PC-9 (cell line): ENCODE results near the gene ADNP. TPM values are rescaled to one million over a fixed set of nuclear protein-coding genes. Genes with fewer than 3 reads are reported as not detected.

Source experiments
- BruUV-seq: library from RNA; stranded (reverse); fragments of 400-500 nt; replicated peaks from 2 replicates; lab custom pipeline; 2021; lab: Mats Ljungman, UMichigan
- CTCF ChIA-PET: fragments of 300-600 bp; sonication (Branson Sonifier 250); formaldehyde crosslinking; loops from one replicate; lab custom pipeline; 2022; ENCODE audit warnings: antibody characterized with exemption; lab: Charles Lee
- POLR2A ChIA-PET: fragments of 300-600 bp; sonication (Branson Sonifier 250); formaldehyde crosslinking; loops from one replicate; lab custom pipeline; 2022; ENCODE audit warnings: antibody characterized with exemption; ENCODE audit not compliant: unreplicated experiment; lab: Charles Lee
- DNase-seq, 2 experiments: peaks; one replicate each; pipeline versions ENCODE4 v3.0.0 to v3.0.0-alpha.2; 2015 to 2022; ENCODE audit warnings: mixed read lengths in 1 of 2
- H2AFZ ChIP-seq: fragments of 200-600 bp; sonication (generic); 2 replicates; pipeline ENCODE4 v1.8.1; 2017; ENCODE audit warnings: antibody characterized with exemption
- H3F3A ChIP-seq: fragments of 200-600 bp; sonication (generic); 2 replicates; pipeline ENCODE4 v1.8.1; 2017; ENCODE audit warnings: antibody characterized with exemption, mild to moderate bottlenecking, low read depth; ENCODE audit not compliant: insufficient read depth
- H3K27ac ChIP-seq: fragments of 200-600 bp; sonication (generic); 2 replicates; pipeline ENCODE4 v1.6.1; 2016; ENCODE audit warnings: mixed run types
- H3K27me3 ChIP-seq: fragments of 200-600 bp; sonication (generic); 2 replicates; pipeline ENCODE4 v1.6.1; 2016; ENCODE audit warnings: low read depth, mixed run types; ENCODE audit not compliant: insufficient read depth
- H3K36me3 ChIP-seq: fragments of 200-600 bp; sonication (generic); 2 replicates; pipeline ENCODE4 v1.6.1; 2016; ENCODE audit warnings: low read depth, mixed run types
- H3K4me1 ChIP-seq: fragments of 200-600 bp; sonication (generic); replicated peaks from 2 replicates; pipeline ENCODE4 v1.6.1; 2016; ENCODE audit warnings: mixed run types; ENCODE audit not compliant: insufficient read depth
- H3K4me2 ChIP-seq: fragments of 200-600 bp; sonication (generic); 2 replicates; pipeline ENCODE4 v1.6.1; 2017; ENCODE audit warnings: mixed run types
- H3K4me3 ChIP-seq: fragments of 200-600 bp; sonication (generic); 2 replicates; pipeline ENCODE4 v1.6.1; 2016; ENCODE audit warnings: mixed run types
- H3K79me2 ChIP-seq: fragments of 200-600 bp; sonication (generic); 2 replicates; pipeline ENCODE4 v1.6.1; 2017; ENCODE audit warnings: low read depth, mixed run types
- H3K9me2 ChIP-seq: fragments of 200-600 bp; sonication (generic); 2 replicates; pipeline ENCODE4 v1.8.1; 2017; ENCODE audit warnings: mild to moderate bottlenecking; ENCODE audit not compliant: insufficient read depth
- H3K9me3 ChIP-seq: fragments of 200-600 bp; sonication (generic); 2 replicates; pipeline ENCODE4 v1.8.1; 2016; ENCODE audit warnings: low read depth; ENCODE audit not compliant: insufficient read depth
- H4K20me1 ChIP-seq: fragments of 200-600 bp; sonication (generic); 2 replicates; pipeline ENCODE4 v1.8.1; 2017; ENCODE audit not compliant: insufficient read depth
- CTCF ChIP-seq: fragments of 200-600 bp; sonication (generic); conservative IDR thresholded peaks from 2 replicates; pipeline ENCODE4 v1.6.1; 2017; ENCODE audit warnings: mixed run types, antibody characterized with exemption, mild to moderate bottlenecking, moderate library complexity
- EZH2 ChIP-seq: fragments of 200-600 bp; sonication (generic); IDR thresholded peaks from 2 replicates; pipeline ENCODE4 v1.8.0; 2017; ENCODE audit warnings: antibody characterized with exemption, low read depth
- intact Hi-C: fragments of 100-400 bp; cut with micrococcal nuclease; formaldehyde crosslinking; loops from one replicate; pipeline ENCODE4 v1.10.0; 2022; ENCODE audit not compliant: unreplicated experiment
- total RNA-seq: library from RNA; stranded (reverse); gene quantifications from 2 replicates; pipeline ENCODE4 v1.2.3, GENCODE V29; 2021

The ADNP gene
- total RNA-seq, 1 experiment from 2014 or later, result 104 TPM

GRCh38 chr20:50867805-50868204 is 63.4 kb downstream of the ADNP start:
- no peaks in the 10 kb centered on the region for H3K9me3 ChIP-seq
- intact Hi-C loops, result no loop called here
- H3K4me1 ChIP-seq, result no peaks in the 10 kb centered on the region
- no TSS peak for BruUV-seq
- no peaks in the 10 kb centered on the region for H3K36me3 ChIP-seq
- ChIA-PET POLR2A (no interaction called here), CTCF (no interaction called here)
- no peaks in the 10 kb centered on the region for H3K9me2 ChIP-seq
- no peak overlapping the region for H3K4me3 ChIP-seq
- no peaks in the 10 kb centered on the region for H3F3A ChIP-seq
- TF ChIP-seq CTCF (no peak), EZH2 (no peak)
- no peaks in the 10 kb centered on the region for H3K79me2 ChIP-seq
- H3K4me2 ChIP-seq, result no peak overlapping the region
- H2AFZ ChIP-seq, result no peak overlapping the region
- H3K27ac ChIP-seq, result no peak overlapping the region
- H4K20me1 ChIP-seq, result no peaks in the 10 kb centered on the region
- DNase-seq, result no peak
- H3K27me3 ChIP-seq, result no peaks in the 10 kb centered on the region

GRCh38 chr20:50866831-50867230 is 64.4 kb downstream of the ADNP start:
- H3K27me3 ChIP-seq, result no peaks in the 10 kb centered on the region
- H3K36me3 ChIP-seq, result no peaks in the 10 kb centered on the region
- no peaks in the 10 kb centered on the region for H3K9me2 ChIP-seq
- no peak overlapping the region for H3K4me3 ChIP-seq
- no peaks in the 10 kb centered on the region for H3F3A ChIP-seq
- H4K20me1 ChIP-seq, result no peaks in the 10 kb centered on the region
- no peaks in the 10 kb centered on the region for H3K4me1 ChIP-seq
- H3K79me2 ChIP-seq, result no peaks in the 10 kb centered on the region
- H3K4me2 ChIP-seq, result no peak overlapping the region
- CTCF ChIA-PET, result no interaction called here
- POLR2A ChIA-PET, result interaction anchor here (0.7 kb wide), 1 partner anchor 59 kb away, joined by 3 read pairs; no protein-coding TSS in a partner anchor
- TF ChIP-seq CTCF, result no peak
- no peak for TF ChIP-seq EZH2
- BruUV-seq, result no TSS peak
- no peaks in the 10 kb centered on the region for H3K9me3 ChIP-seq
- no peak for DNase-seq
- intact Hi-C loops, result no loop called here
- H2AFZ ChIP-seq, result no peak overlapping the region
- no peak overlapping the region for H3K27ac ChIP-seq

GRCh38 chr20:50866036-50866685 is 65.1 kb downstream of the ADNP start:
- H3K9me2 ChIP-seq, result no peaks in the 10 kb centered on the region
- H3K4me1 ChIP-seq, result no peaks in the 10 kb centered on the region
- BruUV-seq, result no TSS peak
- H3K4me3 ChIP-seq, result no peak overlapping the region
- ChIA-PET POLR2A (interaction anchor here (0.5 to 0.7 kb wide), 2 partner anchors 59 to 855 kb away, joined by 3 to 9 read pairs; no protein-coding TSS in a partner anchor), CTCF (no interaction called here)
- H3K4me2 ChIP-seq, result no peak overlapping the region
- no peaks in the 10 kb centered on the region for H3F3A ChIP-seq
- no peaks in the 10 kb centered on the region for H3K79me2 ChIP-seq
- intact Hi-C loops, result no loop called here
- H3K9me3 ChIP-seq, result no peaks in the 10 kb centered on the region
- H4K20me1 ChIP-seq, result no peaks in the 10 kb centered on the region
- DNase-seq, result no peak
- H3K36me3 ChIP-seq, result no peaks in the 10 kb centered on the region
- H3K27ac ChIP-seq, result no peak overlapping the region
- no peak for TF ChIP-seq EZH2
- TF ChIP-seq CTCF, result no peak
- H3K27me3 ChIP-seq, result no peaks in the 10 kb centered on the region
- no peak overlapping the region for H2AFZ ChIP-seq
